GM19372 (cell line): ENCODE results near the gene SORCS3.

Experiments
- ATAC-seq: cut with Tn5 transposase; IDR thresholded peaks from one replicate; pipeline ENCODE4 v1.9.1; 2021; ENCODE audit warnings: mild to moderate bottlenecking, low read depth, moderate library complexity; ENCODE audit not compliant: unreplicated experiment

Gene SORCS3

GRCh38 chr10:105288026-105288425 is 646.9 kb downstream of the SORCS3 start:
- no peak for ATAC-seq

GRCh38 chr10:105288613-105289012 is 647.5 kb downstream of the SORCS3 start:
- no peak for ATAC-seq

- no peak for ATAC-seq
Observed at GRCh38 chr10:105291571-105291970, 650.5 kb downstream of the SORCS3 start.

GRCh38 chr10:105292236-105292635 is 651.1 kb downstream of the SORCS3 start:
- no peak for ATAC-seq
